ENCODE data around the gene ZDBF2. TPM values are rescaled to one million over a fixed set of nuclear protein-coding genes. Genes with fewer than 3 reads are reported as not detected.

The ZDBF2 gene
- total and polyA plus RNA-seq, 9 of the 15 experiments (the other 6 are each of a cell fraction or from before 2014, with no cell fraction given) = 0.01 to 0.04 (median 0.03) TPM; not detected in 3

DNA sequence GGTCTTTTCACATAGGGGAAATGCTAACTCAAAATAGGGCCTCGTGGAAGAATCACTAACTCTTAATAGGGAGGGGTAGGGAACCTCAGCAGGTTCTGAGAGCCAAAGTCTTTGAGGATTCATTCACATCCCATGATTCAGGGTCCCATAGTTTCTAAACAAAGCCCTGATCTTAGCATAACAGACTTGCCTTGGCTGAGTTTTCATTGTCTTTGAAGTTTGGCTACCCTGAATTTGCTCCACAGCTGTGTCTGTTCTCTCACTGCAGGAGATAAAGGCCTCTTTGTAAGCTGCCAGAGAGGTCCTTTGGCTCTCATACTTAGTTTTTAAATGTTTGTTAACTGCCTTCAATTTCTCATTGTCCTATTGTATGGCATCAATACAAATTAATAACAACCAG is 54.5 kb downstream of the ZDBF2 start:
- Histone ChIP-seq H3K27ac (ENCODE audit: extremely low read depth, low read depth, low read length) (no peak overlapping the region), H4K20me1 (replicated peaks; ENCODE audit: control insufficient read depth, insufficient read depth, low read length) (no peaks in the 10 kb centered on the region), H3K27me3 (ENCODE audit: control insufficient read depth in 2 of 2, insufficient read depth in 2 of 2, low read length in 2 of 2) (peaks cover 0 to 3% of the 10 kb centered on the region in 2 experiments; a peak in 1 of 5 replicates), H3K36me3 (ENCODE audit: control insufficient read depth, insufficient read depth, low read length) (no peaks in the 10 kb centered on the region), H3K4me1 (replicated peaks in 1 of 2; ENCODE audit: control insufficient read depth in 2 of 2, insufficient read depth in 2 of 2, low read length in 2 of 2) (no peaks in the 10 kb centered on the region), H3K79me2 (ENCODE audit: control insufficient read depth, insufficient read depth, low read length) (no peaks in the 10 kb centered on the region), H3K9me3 (replicated peaks; ENCODE audit: control insufficient read depth, insufficient read depth, low read depth, low read length) (no peaks in the 10 kb centered on the region), H2AFZ (ENCODE audit: low read depth, low read length) (no peak overlapping the region), H3K9me1 (ENCODE audit: control insufficient read depth, insufficient read depth, low read length) (no peaks in the 10 kb centered on the region), H3K4me3 (no peak overlapping the region), H3K4me2 (ENCODE audit: insufficient read depth, low read length) (no peak overlapping the region), H3K9ac (ENCODE audit: insufficient read depth in 1 of 2, low read depth in 2 of 2, low read length in 2 of 2) (no peak overlapping the region)
- BruUV-seq (replicated peaks) = no TSS peak
- in situ Hi-C loops (cut with MboI) (no loop called here), intact Hi-C loops (cut with micrococcal nuclease) (no loop called here)
- CTCF ChIA-PET (ENCODE audit: low intra/inter-chr PET ratio) = no interaction called here
- 0% methylated on average over 1 of the region's 1 CpG for WGBS (ENCODE audit: insufficient coverage, low coverage, missing lambda C conversion rate)
- no peak for DNase-seq (ENCODE audit: extremely low read depth in 1 of 4, low spot score in 3 of 4)
- POLR2A ChIA-PET = no interaction called here
- no peak for FAIRE-seq
- ATAC-seq = no peak
- TF ChIP-seq USF2 (CRISPR knock-in tag; IDR thresholded peaks at IDR 0.05) (no peak), ASH1L (IDR thresholded peaks at IDR 0.05; ENCODE audit: borderline replicate concordance, low read depth, partially characterized antibody) (no peak), ETV1 (tag; conservative IDR thresholded peaks at IDR 0.05; ENCODE audit: low read depth) (no peak), CBFA2T3 (IDR thresholded peaks at IDR 0.05) (no peak), ZNF282 (CRISPR knock-in tag; IDR thresholded peaks at IDR 0.05) (no peak)
- TF ChIP-seq, protein P1, sequence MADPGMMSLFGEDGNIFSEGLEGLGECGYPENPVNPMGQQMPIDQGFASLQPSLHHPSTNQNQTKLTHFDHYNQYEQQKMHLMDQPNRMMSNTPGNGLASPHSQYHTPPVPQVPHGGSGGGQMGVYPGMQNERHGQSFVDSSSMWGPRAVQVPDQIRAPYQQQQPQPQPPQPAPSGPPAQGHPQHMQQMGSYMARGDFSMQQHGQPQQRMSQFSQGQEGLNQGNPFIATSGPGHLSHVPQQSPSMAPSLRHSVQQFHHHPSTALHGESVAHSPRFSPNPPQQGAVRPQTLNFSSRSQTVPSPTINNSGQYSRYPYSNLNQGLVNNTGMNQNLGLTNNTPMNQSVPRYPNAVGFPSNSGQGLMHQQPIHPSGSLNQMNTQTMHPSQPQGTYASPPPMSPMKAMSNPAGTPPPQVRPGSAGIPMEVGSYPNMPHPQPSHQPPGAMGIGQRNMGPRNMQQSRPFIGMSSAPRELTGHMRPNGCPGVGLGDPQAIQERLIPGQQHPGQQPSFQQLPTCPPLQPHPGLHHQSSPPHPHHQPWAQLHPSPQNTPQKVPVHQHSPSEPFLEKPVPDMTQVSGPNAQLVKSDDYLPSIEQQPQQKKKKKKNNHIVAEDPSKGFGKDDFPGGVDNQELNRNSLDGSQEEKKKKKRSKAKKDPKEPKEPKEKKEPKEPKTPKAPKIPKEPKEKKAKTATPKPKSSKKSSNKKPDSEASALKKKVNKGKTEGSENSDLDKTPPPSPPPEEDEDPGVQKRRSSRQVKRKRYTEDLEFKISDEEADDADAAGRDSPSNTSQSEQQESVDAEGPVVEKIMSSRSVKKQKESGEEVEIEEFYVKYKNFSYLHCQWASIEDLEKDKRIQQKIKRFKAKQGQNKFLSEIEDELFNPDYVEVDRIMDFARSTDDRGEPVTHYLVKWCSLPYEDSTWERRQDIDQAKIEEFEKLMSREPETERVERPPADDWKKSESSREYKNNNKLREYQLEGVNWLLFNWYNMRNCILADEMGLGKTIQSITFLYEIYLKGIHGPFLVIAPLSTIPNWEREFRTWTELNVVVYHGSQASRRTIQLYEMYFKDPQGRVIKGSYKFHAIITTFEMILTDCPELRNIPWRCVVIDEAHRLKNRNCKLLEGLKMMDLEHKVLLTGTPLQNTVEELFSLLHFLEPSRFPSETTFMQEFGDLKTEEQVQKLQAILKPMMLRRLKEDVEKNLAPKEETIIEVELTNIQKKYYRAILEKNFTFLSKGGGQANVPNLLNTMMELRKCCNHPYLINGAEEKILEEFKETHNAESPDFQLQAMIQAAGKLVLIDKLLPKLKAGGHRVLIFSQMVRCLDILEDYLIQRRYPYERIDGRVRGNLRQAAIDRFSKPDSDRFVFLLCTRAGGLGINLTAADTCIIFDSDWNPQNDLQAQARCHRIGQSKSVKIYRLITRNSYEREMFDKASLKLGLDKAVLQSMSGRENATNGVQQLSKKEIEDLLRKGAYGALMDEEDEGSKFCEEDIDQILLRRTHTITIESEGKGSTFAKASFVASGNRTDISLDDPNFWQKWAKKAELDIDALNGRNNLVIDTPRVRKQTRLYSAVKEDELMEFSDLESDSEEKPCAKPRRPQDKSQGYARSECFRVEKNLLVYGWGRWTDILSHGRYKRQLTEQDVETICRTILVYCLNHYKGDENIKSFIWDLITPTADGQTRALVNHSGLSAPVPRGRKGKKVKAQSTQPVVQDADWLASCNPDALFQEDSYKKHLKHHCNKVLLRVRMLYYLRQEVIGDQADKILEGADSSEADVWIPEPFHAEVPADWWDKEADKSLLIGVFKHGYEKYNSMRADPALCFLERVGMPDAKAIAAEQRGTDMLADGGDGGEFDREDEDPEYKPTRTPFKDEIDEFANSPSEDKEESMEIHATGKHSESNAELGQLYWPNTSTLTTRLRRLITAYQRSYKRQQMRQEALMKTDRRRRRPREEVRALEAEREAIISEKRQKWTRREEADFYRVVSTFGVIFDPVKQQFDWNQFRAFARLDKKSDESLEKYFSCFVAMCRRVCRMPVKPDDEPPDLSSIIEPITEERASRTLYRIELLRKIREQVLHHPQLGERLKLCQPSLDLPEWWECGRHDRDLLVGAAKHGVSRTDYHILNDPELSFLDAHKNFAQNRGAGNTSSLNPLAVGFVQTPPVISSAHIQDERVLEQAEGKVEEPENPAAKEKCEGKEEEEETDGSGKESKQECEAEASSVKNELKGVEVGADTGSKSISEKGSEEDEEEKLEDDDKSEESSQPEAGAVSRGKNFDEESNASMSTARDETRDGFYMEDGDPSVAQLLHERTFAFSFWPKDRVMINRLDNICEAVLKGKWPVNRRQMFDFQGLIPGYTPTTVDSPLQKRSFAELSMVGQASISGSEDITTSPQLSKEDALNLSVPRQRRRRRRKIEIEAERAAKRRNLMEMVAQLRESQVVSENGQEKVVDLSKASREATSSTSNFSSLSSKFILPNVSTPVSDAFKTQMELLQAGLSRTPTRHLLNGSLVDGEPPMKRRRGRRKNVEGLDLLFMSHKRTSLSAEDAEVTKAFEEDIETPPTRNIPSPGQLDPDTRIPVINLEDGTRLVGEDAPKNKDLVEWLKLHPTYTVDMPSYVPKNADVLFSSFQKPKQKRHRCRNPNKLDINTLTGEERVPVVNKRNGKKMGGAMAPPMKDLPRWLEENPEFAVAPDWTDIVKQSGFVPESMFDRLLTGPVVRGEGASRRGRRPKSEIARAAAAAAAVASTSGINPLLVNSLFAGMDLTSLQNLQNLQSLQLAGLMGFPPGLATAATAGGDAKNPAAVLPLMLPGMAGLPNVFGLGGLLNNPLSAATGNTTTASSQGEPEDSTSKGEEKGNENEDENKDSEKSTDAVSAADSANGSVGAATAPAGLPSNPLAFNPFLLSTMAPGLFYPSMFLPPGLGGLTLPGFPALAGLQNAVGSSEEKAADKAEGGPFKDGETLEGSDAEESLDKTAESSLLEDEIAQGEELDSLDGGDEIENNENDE (IDR thresholded peaks at IDR 0.05; ENCODE audit: low read depth, low read length) = no peak

All from K562 (cell line).